GM12891 (cell line): ENCODE data around the gene ZDHHC22.

Experiments used
- PAX5 ChIP-seq: IDR thresholded peaks from 2 replicates; pipeline ENCODE4 v1.6.1; 2011; ENCODE audit warnings: low read length, moderate library complexity, mild to moderate bottlenecking; ENCODE audit not compliant: insufficient read depth, severe bottlenecking
- POLR2A ChIP-seq: IDR thresholded peaks from 2 replicates; pipeline ENCODE4 v1.6.1; 2011; ENCODE audit warnings: low read depth, low read length, control low read depth
- POLR2AphosphoS5 ChIP-seq: IDR thresholded peaks from 2 replicates; pipeline ENCODE4 v1.6.1; 2011; ENCODE audit warnings: low read depth, low read length, control low read depth
- POU2F2 ChIP-seq: IDR thresholded peaks from 2 replicates; pipeline ENCODE4 v1.6.1; 2011; ENCODE audit warnings: low read depth, mild to moderate bottlenecking, control low read depth, low read length, moderate library complexity
- SPI1 ChIP-seq: IDR thresholded peaks from 2 replicates; pipeline ENCODE4 v1.6.1; 2011; ENCODE audit warnings: low read depth, low read length, control low read depth
- TAF1 ChIP-seq: IDR thresholded peaks from 2 replicates; pipeline ENCODE4 v1.6.1; 2011; ENCODE audit warnings: low read depth, low read length, control low read depth

DNA sequence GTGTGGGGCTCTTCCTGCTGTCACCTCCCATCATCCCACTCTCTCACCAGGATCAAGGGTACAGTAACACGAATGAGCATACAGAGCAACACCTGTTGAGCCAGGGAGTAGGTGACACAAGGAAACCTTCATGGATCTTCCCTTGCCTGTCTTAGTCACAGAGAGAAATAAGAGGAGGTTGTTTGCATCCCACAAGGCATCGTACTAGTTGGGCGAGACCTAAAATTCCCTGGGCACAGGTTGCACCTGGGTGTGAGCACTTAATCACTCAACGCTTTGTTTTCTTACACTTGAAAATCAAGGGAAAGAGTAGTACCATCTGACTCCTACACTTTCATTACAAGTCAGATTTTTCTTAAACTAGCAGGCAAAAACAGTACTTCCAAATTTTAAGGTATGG is 27.0 kb downstream of the ZDHHC22 start:
- TF ChIP-seq POLR2AphosphoS5 (no peak), POLR2A (no peak), POU2F2 (no peak), PAX5 (no peak), TAF1 (no peak), SPI1 (no peak)
